ENCODE measurements around the gene RBKS. TPM values are rescaled to one million over a fixed set of nuclear protein-coding genes. Genes with fewer than 3 reads are reported as not detected.

RBKS gene
- polyA plus RNA-seq, 1 donor (not counting 4 experiments of a cell fraction or from before 2014, with no cell fraction given), result 1.9 TPM

DNA sequence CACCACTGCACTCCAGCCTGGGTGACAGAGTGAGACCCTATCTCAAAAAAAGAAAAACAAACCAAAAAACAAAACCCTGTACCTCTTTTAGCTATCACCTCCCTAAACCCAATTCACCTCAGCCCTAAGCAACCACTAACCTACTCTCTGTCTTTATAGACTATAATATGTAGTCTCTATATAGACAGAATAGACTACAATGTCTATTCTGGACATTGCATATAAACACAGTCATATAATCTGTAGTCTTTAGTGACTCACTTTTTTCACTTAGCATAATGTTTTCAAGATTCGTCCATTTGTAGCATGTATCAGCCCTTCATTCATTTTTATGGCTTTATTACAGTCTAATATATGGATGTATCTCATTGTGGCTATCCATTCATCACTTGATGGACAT, 155.9 kb downstream of the RBKS start:
- FAIRE-seq (no peak), DNase-seq (ENCODE audit: low read depth, low spot score) (no peak)
- Histone ChIP-seq H4K20me1 (ENCODE audit: control insufficient read depth, extremely low read depth, insufficient read depth, low read length) (no peaks in the 10 kb centered on the region), H2AFZ (ENCODE audit: control insufficient read depth, low read length) (no peak overlapping the region), H3K36me3 (ENCODE audit: control insufficient read depth in 2 of 2, extremely low read depth in 1 of 2, insufficient read depth in 2 of 2, low read length in 2 of 2) (no peaks in the 10 kb centered on the region), H3K9me1 (ENCODE audit: control insufficient read depth, extremely low read depth, insufficient read depth, low read length) (no peaks in the 10 kb centered on the region), H3K27ac (ENCODE audit: control insufficient read depth, insufficient read depth, low read length) (no peak overlapping the region), H3K4me2 (ENCODE audit: control insufficient read depth, extremely low read depth, insufficient read depth, low read depth, low read length) (no peak overlapping the region), H3K27me3 (ENCODE audit: control insufficient read depth, extremely low read depth, insufficient read depth, low read length) (no peaks in the 10 kb centered on the region), H3K79me2 (ENCODE audit: control insufficient read depth, insufficient read depth, low read length) (no peaks in the 10 kb centered on the region), H3K4me1 (ENCODE audit: control insufficient read depth, extremely low read depth, insufficient read depth, low read length) (peaks cover 43% of the 10 kb centered on the region), H3K4me3 (ENCODE audit: control insufficient read depth in 2 of 3, extremely low read depth in 1 of 3, insufficient read depth in 2 of 3, low read depth in 1 of 3, low read length in 3 of 3) (no peak overlapping the region), H3K9me3 (ENCODE audit: control insufficient read depth, low read depth, low read length) (no peaks in the 10 kb centered on the region), H3K9ac (ENCODE audit: control insufficient read depth, extremely low read depth, insufficient read depth, low read length) (no peak overlapping the region)
- TF ChIP-seq, protein P1, sequence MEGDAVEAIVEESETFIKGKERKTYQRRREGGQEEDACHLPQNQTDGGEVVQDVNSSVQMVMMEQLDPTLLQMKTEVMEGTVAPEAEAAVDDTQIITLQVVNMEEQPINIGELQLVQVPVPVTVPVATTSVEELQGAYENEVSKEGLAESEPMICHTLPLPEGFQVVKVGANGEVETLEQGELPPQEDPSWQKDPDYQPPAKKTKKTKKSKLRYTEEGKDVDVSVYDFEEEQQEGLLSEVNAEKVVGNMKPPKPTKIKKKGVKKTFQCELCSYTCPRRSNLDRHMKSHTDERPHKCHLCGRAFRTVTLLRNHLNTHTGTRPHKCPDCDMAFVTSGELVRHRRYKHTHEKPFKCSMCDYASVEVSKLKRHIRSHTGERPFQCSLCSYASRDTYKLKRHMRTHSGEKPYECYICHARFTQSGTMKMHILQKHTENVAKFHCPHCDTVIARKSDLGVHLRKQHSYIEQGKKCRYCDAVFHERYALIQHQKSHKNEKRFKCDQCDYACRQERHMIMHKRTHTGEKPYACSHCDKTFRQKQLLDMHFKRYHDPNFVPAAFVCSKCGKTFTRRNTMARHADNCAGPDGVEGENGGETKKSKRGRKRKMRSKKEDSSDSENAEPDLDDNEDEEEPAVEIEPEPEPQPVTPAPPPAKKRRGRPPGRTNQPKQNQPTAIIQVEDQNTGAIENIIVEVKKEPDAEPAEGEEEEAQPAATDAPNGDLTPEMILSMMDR (optimal IDR thresholded peaks at IDR 0.05 in 1 of 3, IDR thresholded peaks at IDR 0.05 in 1 of 3, conservative IDR thresholded peaks at IDR 0.05 in 1 of 3; ENCODE audit: extremely low read depth in 1 of 3, insufficient read depth in 2 of 3, low read length in 3 of 3), result no peak
- no peak for TF ChIP-seq EZH2 (IDR thresholded peaks at IDR 0.05; ENCODE audit: low read length)
- dilution Hi-C loops (cut with MboI; ENCODE audit: extremely low pct_ligation_motif_present, low sequenced_read_pairs), result no loop called here

Other genes with a start within 250 kb of the RBKS start
- 30.4 to 39.8 TPM (median 38.5 TPM) in 3 replicates for gene SUPT7L, start 226.8 kb downstream of the RBKS start, polyA plus RNA-seq
- gene SLC4A1AP, start 226.5 kb downstream of the RBKS start, polyA plus RNA-seq, result 10.3 to 17.0 TPM (median 13.5 TPM) in 3 replicates
- gene MRPL33, start 118.7 kb downstream of the RBKS start, polyA plus RNA-seq, result 51.9 to 110 TPM (median 94.4 TPM) in 3 replicates
- gene BABAM2, start 342 bp upstream of the RBKS start, polyA plus RNA-seq, result 24.3 to 30.3 TPM (median 29.8 TPM) in 3 replicates

All from keratinocyte (primary cell).